ENCODE results near the gene TENM3.

TENM3 gene

DNA sequence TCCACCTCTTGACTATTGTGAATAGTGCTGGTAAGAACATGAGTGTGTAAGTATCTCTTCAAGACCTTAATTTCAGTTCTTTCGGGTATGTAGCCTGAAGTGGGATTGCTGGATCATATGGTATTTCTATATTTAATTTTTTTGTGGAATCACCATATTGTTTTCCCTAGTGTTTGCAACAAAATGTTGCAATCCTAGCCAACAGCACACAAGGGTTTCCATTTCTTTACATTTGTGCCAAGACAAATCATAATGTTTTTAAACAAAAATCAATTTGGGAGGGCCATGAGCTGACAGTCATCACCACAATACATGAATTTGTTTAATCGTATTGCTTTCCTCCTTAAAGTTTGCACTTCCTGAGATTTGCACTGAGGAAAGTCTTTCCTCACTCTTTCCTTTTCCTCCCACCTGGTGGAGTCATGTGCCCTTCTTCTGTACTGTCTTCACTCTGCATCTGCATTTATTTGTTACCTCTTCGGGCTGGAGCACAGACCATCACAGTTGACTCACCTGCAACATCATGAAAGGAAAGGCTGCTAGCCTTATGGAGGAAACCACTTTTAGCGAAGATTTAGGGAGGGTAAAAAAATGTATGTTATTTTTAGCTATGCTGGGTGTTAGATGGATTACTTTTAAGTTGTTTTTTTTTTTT, 404.6 kb downstream of the TENM3 start:
- H3K27me3 ChIP-seq (ENCODE audit: insufficient read depth, low read length, poor library complexity): no peaks in the 10 kb centered on the region
- no peak overlapping the region for H2AK5ac ChIP-seq (ENCODE audit: low read length)
- no peaks in the 10 kb centered on the region for H3K79me1 ChIP-seq (ENCODE audit: low read length)
- no peaks in the 10 kb centered on the region for H3K36me3 ChIP-seq (ENCODE audit: control insufficient read depth, insufficient read depth, low read length)
- H3K56ac ChIP-seq (ENCODE audit: low read length): no peak overlapping the region
- no peak overlapping the region for H3K23ac ChIP-seq (ENCODE audit: low read length)
- no peak overlapping the region for H4K8ac ChIP-seq (ENCODE audit: low read depth, low read length)
- WGBS (ENCODE audit: extremely low coverage, insufficient coverage, low lambda C conversion rate): 100% methylated on average over 1 of the region's 4 CpGs
- no peaks in the 10 kb centered on the region for H3K4me1 ChIP-seq (ENCODE audit: control insufficient read depth, low read depth, low read length)
- H3K4me3 ChIP-seq (ENCODE audit: low read length): no peak overlapping the region
- no peak overlapping the region for H3K27ac ChIP-seq (ENCODE audit: low read depth, low read length)
- H3K79me2 ChIP-seq (ENCODE audit: control insufficient read depth, insufficient read depth, low read length): no peaks in the 10 kb centered on the region
- H3K9ac ChIP-seq (ENCODE audit: low read length): no peak overlapping the region
- H3K4ac ChIP-seq (ENCODE audit: low read depth, low read length): no peak overlapping the region
- H2BK5ac ChIP-seq (ENCODE audit: low read length): no peak overlapping the region
- H3K18ac ChIP-seq (ENCODE audit: low read length): no peak overlapping the region
- peak overlapping the region; percentile 18 for H4K5ac ChIP-seq (ENCODE audit: low read length)
- DNase-seq: peak; percentile 18
- H3K4me2 ChIP-seq (ENCODE audit: low read length): no peak overlapping the region
- H2BK15ac ChIP-seq (replicated peaks; ENCODE audit: low read depth): no peak overlapping the region
- H2BK120ac ChIP-seq (ENCODE audit: low read depth, low read length): no peak overlapping the region

DNA sequence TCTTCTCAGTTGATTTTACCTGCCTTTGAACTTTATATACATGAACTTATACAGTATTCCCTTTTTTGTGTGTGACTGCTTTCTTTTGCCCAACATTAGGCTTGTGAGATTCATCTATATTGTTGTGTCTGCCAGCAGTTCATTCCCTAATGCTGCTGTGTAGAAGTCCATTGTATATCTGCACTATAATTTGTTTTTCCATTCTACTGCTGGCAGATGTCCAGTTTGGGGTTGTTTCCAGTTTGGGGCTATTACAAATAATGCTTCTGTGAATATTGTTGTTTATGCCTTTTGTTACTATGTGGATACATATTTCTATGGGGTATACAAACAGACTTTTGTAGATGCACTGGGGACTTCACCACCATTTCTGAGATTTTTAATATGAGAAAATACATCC, 405.6 kb downstream of the TENM3 start:
- no peak overlapping the region for H4K5ac ChIP-seq (ENCODE audit: low read length)
- no peak overlapping the region for H2AK5ac ChIP-seq (ENCODE audit: low read length)
- no peak overlapping the region for H2BK120ac ChIP-seq (ENCODE audit: low read depth, low read length)
- H3K23ac ChIP-seq (ENCODE audit: low read length): no peak overlapping the region
- no peak overlapping the region for H3K4ac ChIP-seq (ENCODE audit: low read depth, low read length)
- no peaks in the 10 kb centered on the region for H3K27me3 ChIP-seq (ENCODE audit: insufficient read depth, low read length, poor library complexity)
- H3K4me1 ChIP-seq (ENCODE audit: control insufficient read depth, low read depth, low read length): no peaks in the 10 kb centered on the region
- no peak overlapping the region for H3K4me3 ChIP-seq (ENCODE audit: low read length)
- H4K8ac ChIP-seq (ENCODE audit: low read depth, low read length): no peak overlapping the region
- H3K18ac ChIP-seq (ENCODE audit: low read length): no peak overlapping the region
- H3K79me1 ChIP-seq (ENCODE audit: low read length): no peaks in the 10 kb centered on the region
- H3K79me2 ChIP-seq (ENCODE audit: control insufficient read depth, insufficient read depth, low read length): no peaks in the 10 kb centered on the region
- no peak overlapping the region for H3K4me2 ChIP-seq (ENCODE audit: low read length)
- no peak overlapping the region for H2BK15ac ChIP-seq (replicated peaks; ENCODE audit: low read depth)
- no peak overlapping the region for H3K9ac ChIP-seq (ENCODE audit: low read length)
- no peak overlapping the region for H2BK5ac ChIP-seq (ENCODE audit: low read length)
- H3K36me3 ChIP-seq (ENCODE audit: control insufficient read depth, insufficient read depth, low read length): no peaks in the 10 kb centered on the region
- no peak overlapping the region for H3K27ac ChIP-seq (ENCODE audit: low read depth, low read length)
- no peak overlapping the region for H3K56ac ChIP-seq (ENCODE audit: low read length)
- no peak for DNase-seq

DNA sequence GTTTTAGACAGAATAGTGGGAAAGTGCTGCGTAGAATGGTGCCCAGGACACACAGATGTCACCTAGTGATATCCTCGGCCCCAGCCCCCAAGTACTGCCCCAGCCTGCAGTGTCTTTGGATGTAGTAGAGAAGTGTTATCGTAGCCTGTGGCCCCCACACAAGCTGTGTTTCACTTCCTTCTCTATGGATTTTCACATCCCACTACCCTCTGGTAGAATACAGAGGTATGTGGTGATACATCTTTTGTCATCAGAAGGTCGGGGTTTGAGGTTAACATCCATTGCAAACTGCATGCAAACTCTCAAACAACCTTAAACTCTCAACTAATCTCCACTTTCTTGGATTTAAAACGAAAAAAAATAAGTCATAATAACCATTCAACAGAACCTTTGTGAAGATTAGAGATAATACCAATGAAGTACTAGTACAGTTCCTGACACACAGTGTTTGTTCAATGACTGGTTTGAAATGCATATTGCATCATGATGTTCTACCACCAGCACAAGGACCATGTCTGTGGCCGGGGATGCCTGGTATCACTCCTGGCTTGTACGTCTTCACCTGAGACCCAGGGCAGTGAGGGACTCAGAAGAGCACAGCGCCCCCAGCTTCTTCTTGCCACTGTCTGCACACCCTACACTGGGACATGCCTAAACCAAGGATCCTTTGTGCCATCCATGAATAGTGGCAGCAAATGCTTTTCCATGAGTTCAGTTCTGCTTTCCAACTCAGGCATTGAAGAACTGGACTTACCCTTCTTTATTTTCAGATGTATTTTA, 406.7 kb downstream of the TENM3 start:
- H3K4me3 ChIP-seq (ENCODE audit: low read length): no peak overlapping the region
- no peak overlapping the region for H3K18ac ChIP-seq (ENCODE audit: low read length)
- H2AK5ac ChIP-seq (ENCODE audit: low read length): no peak overlapping the region
- no peaks in the 10 kb centered on the region for H3K79me2 ChIP-seq (ENCODE audit: control insufficient read depth, insufficient read depth, low read length)
- H4K8ac ChIP-seq (ENCODE audit: low read depth, low read length): no peak overlapping the region
- peak; percentile 22 for DNase-seq
- no peak overlapping the region for H2BK120ac ChIP-seq (ENCODE audit: low read depth, low read length)
- H3K4me1 ChIP-seq (ENCODE audit: control insufficient read depth, low read depth, low read length): no peaks in the 10 kb centered on the region
- no peak overlapping the region for H3K9ac ChIP-seq (ENCODE audit: low read length)
- no peak overlapping the region for H3K56ac ChIP-seq (ENCODE audit: low read length)
- no peak overlapping the region for H2BK15ac ChIP-seq (replicated peaks; ENCODE audit: low read depth)
- no peaks in the 10 kb centered on the region for H3K36me3 ChIP-seq (ENCODE audit: control insufficient read depth, insufficient read depth, low read length)
- no peak overlapping the region for H2BK5ac ChIP-seq (ENCODE audit: low read length)
- H3K79me1 ChIP-seq (ENCODE audit: low read length): no peaks in the 10 kb centered on the region
- H3K4me2 ChIP-seq (ENCODE audit: low read length): no peak overlapping the region
- H4K5ac ChIP-seq (ENCODE audit: low read length): no peak overlapping the region
- H3K4ac ChIP-seq (ENCODE audit: low read depth, low read length): no peak overlapping the region
- no peak overlapping the region for H3K27ac ChIP-seq (ENCODE audit: low read depth, low read length)
- WGBS (ENCODE audit: extremely low coverage, insufficient coverage, low lambda C conversion rate): 100% methylated on average over 1 of the region's 8 CpGs
- no peaks in the 10 kb centered on the region for H3K27me3 ChIP-seq (ENCODE audit: insufficient read depth, low read length, poor library complexity)
- H3K23ac ChIP-seq (ENCODE audit: low read length): no peak overlapping the region

DNA sequence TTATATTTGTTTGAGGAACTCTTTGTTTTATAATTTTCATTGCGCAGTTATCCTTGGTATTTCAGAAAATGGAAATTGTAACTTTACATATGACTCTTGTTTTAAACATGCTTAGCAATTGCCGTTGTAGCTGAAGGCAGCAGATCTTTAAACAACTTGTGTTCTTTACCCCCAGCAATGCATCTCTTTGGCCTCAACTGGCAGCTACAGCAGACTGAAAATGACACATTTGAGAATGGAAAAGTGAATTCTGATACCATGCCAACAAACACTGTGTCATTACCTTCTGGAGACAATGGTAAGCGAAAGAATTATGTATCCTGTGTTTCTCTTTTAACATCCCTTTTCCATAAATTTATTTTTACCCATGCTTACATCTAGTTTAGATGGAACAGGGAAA, 410.4 kb downstream of the TENM3 start:
- Histone ChIP-seq H3K27ac (ENCODE audit: low read depth, low read length) (no peak overlapping the region), H3K27me3 (ENCODE audit: insufficient read depth, low read length, poor library complexity) (no peaks in the 10 kb centered on the region), H3K4me3 (ENCODE audit: low read length) (no peak overlapping the region), H4K5ac (ENCODE audit: low read length) (no peak overlapping the region), H2AK5ac (ENCODE audit: low read length) (no peak overlapping the region), H2BK120ac (ENCODE audit: low read depth, low read length) (no peak overlapping the region), H3K56ac (ENCODE audit: low read length) (no peak overlapping the region), H3K4me2 (ENCODE audit: low read length) (no peak overlapping the region), H4K8ac (ENCODE audit: low read depth, low read length) (no peak overlapping the region), H3K9ac (ENCODE audit: low read length) (no peak overlapping the region), H3K4ac (ENCODE audit: low read depth, low read length) (no peak overlapping the region), H3K36me3 (ENCODE audit: control insufficient read depth, insufficient read depth, low read length) (no peaks in the 10 kb centered on the region), H3K4me1 (ENCODE audit: control insufficient read depth, low read depth, low read length) (no peaks in the 10 kb centered on the region), H2BK15ac (replicated peaks; ENCODE audit: low read depth) (no peak overlapping the region), H2BK5ac (ENCODE audit: low read length) (no peak overlapping the region), H3K79me2 (ENCODE audit: control insufficient read depth, insufficient read depth, low read length) (no peaks in the 10 kb centered on the region), H3K18ac (ENCODE audit: low read length) (no peak overlapping the region), H3K23ac (ENCODE audit: low read length) (no peak overlapping the region), H3K79me1 (ENCODE audit: low read length) (no peaks in the 10 kb centered on the region)
- DNase-seq: no peak
- WGBS (ENCODE audit: extremely low coverage, insufficient coverage, low lambda C conversion rate): no CpG with 5 or more reads among the region's 3 CpGs

DNA sequence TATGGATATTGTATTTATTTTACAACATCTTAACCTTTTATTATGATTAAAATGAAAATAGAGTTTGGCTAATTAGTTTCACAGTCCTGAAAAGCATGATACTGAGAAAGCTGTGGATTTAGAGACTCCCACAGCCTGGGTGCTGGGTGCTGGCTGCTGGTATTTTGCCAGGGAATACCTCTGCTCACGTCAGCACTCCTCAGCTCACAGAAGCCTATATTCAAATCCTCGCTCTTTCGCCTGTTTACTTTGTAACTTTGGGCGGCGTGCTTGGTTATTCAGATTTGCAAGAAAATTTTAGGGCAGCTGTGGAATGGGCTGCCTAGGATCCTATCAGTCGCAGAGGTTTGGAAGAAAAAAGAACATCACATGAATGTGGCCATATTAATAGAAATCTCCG, 412.1 kb downstream of the TENM3 start:
- no CpG with 5 or more reads among the region's 7 CpGs for WGBS (ENCODE audit: extremely low coverage, insufficient coverage, low lambda C conversion rate)
- no peak overlapping the region for H2BK15ac ChIP-seq (replicated peaks; ENCODE audit: low read depth)
- H3K56ac ChIP-seq (ENCODE audit: low read length): no peak overlapping the region
- no peaks in the 10 kb centered on the region for H3K79me2 ChIP-seq (ENCODE audit: control insufficient read depth, insufficient read depth, low read length)
- no peak overlapping the region for H2BK5ac ChIP-seq (ENCODE audit: low read length)
- no peak overlapping the region for H3K27ac ChIP-seq (ENCODE audit: low read depth, low read length)
- H3K36me3 ChIP-seq (ENCODE audit: control insufficient read depth, insufficient read depth, low read length): no peaks in the 10 kb centered on the region
- no peak overlapping the region for H2AK5ac ChIP-seq (ENCODE audit: low read length)
- no peak overlapping the region for H3K4ac ChIP-seq (ENCODE audit: low read depth, low read length)
- H3K9ac ChIP-seq (ENCODE audit: low read length): no peak overlapping the region
- H4K8ac ChIP-seq (ENCODE audit: low read depth, low read length): no peak overlapping the region
- H3K23ac ChIP-seq (ENCODE audit: low read length): no peak overlapping the region
- no peak overlapping the region for H4K5ac ChIP-seq (ENCODE audit: low read length)
- no peaks in the 10 kb centered on the region for H3K79me1 ChIP-seq (ENCODE audit: low read length)
- H3K4me2 ChIP-seq (ENCODE audit: low read length): no peak overlapping the region
- H3K27me3 ChIP-seq (ENCODE audit: insufficient read depth, low read length, poor library complexity): no peaks in the 10 kb centered on the region
- H2BK120ac ChIP-seq (ENCODE audit: low read depth, low read length): no peak overlapping the region
- no peaks in the 10 kb centered on the region for H3K4me1 ChIP-seq (ENCODE audit: control insufficient read depth, low read depth, low read length)
- no peak overlapping the region for H3K4me3 ChIP-seq (ENCODE audit: low read length)
- H3K18ac ChIP-seq (ENCODE audit: low read length): no peak overlapping the region
- DNase-seq: no peak

DNA sequence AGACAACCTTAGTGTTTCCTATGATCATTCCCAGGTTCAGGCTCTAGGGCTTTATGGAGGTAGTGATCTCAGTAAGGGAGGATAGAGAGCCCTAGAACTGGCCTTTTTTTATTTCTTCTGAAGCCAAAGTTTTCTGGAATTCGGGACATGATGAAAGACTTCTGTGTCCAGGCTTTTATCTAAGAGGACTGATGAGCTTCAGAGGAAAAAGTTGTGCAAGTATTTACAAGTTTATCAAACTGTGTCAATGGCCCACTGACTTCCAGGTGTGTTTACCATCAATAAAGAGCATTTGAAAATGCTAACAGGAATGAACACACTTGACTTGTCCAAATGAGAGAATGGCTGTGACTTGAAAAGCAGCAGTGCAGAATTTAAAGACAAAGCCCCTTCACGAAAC, 419.3 kb downstream of the TENM3 start:
- Histone ChIP-seq H3K79me1 (ENCODE audit: low read length) (no peaks in the 10 kb centered on the region), H3K4me1 (ENCODE audit: control insufficient read depth, low read depth, low read length) (no peaks in the 10 kb centered on the region), H3K79me2 (ENCODE audit: control insufficient read depth, insufficient read depth, low read length) (no peaks in the 10 kb centered on the region), H3K56ac (ENCODE audit: low read length) (no peak overlapping the region), H4K5ac (ENCODE audit: low read length) (no peak overlapping the region), H3K4ac (ENCODE audit: low read depth, low read length) (no peak overlapping the region), H3K4me3 (ENCODE audit: low read length) (no peak overlapping the region), H2BK120ac (ENCODE audit: low read depth, low read length) (no peak overlapping the region), H3K9ac (ENCODE audit: low read length) (no peak overlapping the region), H3K23ac (ENCODE audit: low read length) (no peak overlapping the region), H2BK5ac (ENCODE audit: low read length) (no peak overlapping the region), H3K4me2 (ENCODE audit: low read length) (no peak overlapping the region), H2BK15ac (replicated peaks; ENCODE audit: low read depth) (no peak overlapping the region), H3K18ac (ENCODE audit: low read length) (no peak overlapping the region), H3K27me3 (ENCODE audit: insufficient read depth, low read length, poor library complexity) (no peaks in the 10 kb centered on the region), H2AK5ac (ENCODE audit: low read length) (no peak overlapping the region), H3K27ac (ENCODE audit: low read depth, low read length) (no peak overlapping the region), H3K36me3 (ENCODE audit: control insufficient read depth, insufficient read depth, low read length) (no peaks in the 10 kb centered on the region), H4K8ac (ENCODE audit: low read depth, low read length) (no peak overlapping the region)
- WGBS (ENCODE audit: extremely low coverage, insufficient coverage, low lambda C conversion rate): no CpG with 5 or more reads among the region's 2 CpGs
- no peak for DNase-seq

Data from mesendoderm (in vitro differentiated cells).